ENCODE results near the gene PLCG1.

The PLCG1 gene

DNA sequence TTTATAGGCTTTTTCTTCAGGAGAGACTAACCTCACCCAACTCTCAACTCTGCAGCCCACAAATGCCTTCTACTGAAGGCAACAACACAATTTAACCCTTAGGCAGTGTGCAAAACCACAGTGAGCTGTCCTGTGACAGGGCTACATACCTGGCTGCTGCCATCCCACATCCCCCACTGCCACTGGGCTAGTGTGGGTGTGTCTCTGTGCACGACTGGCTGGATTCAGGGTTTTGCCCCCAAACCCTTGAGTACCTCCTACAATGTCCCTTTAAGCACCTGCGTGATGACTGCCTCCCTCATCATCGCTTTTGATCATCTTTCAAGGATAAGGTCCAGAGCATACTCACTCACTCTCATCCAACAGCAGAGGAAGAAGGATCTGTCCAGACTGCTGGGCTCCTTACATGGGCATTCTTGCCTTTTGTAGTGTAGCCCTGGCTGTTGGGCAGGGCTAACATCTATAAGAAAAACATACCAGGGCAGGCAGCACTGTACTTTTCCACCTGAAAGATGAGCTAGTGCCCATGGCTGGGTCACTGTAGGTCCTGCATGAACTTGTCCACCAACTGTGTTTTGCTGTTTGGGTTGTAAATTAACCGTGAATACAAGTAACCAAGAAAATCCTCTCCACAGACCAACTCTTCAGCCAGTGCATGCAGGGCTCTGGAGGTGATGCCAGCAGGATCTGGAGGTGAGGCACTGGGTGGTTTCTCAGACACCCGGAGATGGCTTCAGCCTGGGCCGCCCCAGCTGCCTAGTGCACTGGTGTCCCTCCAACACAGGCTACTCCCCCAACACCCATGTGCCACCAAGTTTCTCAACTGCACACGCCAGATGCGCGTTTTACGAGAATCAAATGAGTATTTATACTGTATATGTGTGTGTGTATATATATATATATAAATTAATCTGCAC, 45.2 kb downstream of the PLCG1 start:
- no peak for DNase-seq

DNA sequence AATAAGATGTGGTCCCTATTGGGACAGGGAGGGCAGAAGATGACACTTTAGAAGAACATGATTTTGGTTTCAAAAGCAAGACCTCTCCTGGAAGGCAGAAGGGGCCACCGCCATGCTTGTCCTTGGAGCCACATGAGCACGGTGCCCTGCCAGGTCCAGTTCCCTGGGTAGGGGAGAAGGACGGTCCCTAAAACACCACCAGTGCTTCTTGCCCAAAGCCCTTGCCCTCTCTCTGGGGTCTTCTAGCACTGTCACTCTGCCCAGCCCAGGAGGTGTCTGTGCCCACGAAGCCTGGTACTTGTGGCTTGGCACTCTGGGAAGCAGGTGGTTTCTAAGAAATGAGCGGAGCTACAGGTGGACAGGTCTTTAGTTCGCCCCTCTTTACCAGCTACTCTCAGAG, 46.0 kb downstream of the PLCG1 start:
- DNase-seq = no peak

DNA sequence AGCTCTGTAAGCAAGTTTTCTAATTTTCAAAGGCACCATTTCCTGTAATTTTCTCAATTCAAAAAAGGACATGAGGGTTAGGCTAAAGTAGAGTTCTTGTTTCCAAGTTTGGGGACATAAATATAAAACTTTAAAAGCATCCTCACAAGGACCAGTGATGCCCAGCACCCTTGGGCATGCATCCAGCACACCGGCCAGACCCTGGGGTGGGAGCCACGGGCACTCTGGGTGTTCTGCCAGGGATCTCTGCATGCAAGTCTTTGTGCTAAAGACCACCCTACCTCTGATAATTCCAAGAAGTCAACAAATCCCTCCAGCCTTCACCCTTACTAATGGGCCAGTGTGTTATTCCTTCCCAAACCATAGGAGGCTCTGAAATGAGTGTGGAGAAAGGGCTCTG, 46.5 kb downstream of the PLCG1 start:
- DNase-seq = no peak

DNA sequence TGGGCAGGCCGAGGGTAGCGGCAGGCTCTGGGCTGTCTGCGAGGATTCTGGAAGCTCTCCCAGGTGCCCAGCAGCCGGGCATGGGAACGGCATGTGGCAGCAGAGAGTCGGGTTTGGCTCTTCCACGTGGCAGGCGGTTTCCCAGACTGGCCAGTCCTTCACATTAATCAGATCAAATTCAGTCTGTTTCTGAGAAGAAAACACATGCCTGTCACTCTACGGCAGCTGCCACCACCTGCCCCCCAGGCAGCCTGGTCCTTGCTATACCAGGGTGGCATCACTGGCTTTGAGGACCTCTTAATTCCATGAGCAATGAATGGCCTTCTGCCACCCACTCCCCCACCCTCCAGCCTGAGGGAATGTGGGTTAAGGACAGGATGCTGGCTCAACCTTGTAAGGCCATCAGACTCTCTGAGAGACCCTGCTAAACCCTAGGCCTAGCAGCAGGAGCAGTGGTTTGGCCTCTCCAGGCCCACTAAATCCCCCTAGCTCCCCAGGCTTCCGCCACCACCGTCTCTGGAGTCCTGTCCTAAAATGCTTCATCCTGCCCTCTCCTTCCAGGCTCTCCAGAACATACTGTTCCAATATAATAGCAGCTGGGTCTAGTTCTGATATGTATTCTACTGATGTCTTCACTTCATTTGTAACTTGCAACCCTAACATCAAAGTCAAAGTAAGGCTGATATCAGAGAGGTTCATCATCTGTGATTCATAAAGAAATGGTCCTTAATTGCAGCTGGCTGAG, 47.8 kb downstream of the PLCG1 start:
- no peak for DNase-seq

DNA sequence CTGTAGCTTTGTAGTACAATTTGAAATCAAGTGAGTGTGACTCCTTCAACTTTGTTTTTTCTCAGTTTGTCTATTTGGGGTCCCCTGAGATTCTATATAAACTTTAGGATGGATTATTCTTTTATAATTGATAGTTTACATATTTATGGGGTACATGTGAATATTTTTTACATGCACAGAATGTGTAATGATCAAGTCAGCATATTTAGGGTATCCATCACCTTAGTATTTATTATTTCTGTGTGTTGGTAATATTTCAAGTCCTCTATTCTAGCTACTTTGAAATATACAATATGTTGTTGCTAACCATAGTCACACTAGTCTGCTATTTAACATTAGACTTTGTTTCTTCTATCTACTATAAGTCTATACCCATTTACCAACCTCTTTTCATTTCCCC, 50.3 kb downstream of the PLCG1 start:
- no peak for DNase-seq

DNA sequence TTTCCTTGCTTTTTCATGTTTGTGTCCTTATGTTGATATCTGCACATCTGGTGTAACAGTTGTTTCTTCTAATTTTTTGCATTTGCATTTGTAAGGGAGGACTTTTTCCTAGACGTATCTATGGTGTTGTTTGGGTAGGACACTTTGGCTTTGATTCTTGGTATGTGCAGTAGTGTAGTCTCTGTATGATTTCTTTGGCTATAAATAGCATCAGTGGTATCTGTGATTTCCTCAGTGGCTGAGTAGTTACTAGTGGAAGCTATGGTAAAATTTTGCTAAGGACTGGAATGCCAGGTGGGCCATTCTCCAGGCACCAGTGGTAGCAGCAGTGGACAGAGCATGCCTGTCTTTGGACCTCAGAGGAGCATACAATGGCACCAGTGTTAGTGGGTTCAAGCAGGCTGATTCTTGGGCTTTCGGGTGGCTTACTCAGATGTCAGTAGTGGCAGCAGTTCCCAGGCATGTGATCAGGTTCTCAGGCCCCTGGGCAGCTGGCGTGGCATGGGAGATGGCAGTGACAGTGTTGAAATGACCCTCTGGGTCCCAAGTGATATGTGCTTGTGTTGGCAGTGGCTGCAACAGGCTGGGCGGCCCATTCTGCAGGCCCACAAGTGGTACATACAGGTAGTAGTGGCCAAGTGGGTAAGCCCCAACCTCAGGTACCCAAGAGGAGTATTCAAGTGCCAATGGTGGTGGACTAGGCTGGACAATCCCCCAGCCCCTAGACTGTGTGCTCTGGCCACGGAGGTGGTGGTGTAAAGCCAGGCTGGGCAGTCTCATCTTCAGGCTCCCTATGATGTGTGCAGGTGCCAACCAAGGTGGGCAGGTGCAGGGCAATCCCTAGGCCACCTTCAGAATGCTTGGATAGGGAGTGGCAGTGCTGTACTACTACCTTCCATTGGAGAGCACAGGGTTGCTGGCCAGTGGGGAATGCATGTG, 54.5 kb downstream of the PLCG1 start:
- DNase-seq = no peak

DNA sequence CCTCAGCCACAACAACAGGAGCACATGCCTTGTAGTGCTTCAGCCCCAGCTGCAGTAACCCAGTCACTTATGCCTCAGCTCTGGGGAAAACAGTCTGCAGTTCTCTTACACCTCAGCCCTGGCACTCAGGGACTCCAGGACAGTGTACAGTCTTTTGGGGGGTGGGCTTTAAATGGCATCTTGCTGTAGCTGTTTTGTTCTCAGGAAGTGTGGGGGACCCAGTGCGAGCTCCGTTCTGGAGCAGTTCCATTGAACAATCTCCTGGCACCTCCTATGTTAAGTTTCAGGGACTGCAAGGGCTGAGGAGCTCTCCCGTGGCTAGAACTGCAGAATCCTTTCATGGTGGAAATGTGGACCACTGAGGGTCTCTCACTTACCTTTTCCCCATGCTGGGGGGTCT, 55.2 kb downstream of the PLCG1 start:
- no peak for DNase-seq

DNA sequence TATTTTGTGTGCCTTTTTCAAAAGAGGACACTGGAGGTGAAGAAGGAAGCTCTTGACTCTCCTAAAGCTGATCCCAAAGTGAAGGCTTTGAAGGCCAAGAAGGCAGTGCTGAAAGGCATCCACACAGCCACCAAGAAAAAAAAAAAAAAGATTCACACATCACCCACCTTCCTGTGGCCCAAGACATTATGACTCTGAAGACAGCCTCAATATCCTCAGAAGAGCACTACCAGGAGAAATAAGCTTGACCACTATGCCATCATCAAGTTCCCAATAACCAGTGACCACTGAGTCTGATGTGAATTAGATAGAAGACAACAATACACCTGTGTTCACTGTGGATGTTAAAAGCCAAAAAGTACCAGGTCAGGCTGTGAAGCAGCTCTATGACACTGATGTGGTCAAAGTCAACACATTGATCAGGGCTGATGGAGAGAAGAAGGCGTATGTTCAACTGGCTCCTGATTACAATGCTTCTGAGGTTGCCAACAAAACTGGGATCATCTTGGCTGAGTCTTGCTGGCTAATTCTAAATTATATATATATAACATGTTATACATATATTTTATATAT, 59.4 kb downstream of the PLCG1 start:
- no peak for DNase-seq

DNA sequence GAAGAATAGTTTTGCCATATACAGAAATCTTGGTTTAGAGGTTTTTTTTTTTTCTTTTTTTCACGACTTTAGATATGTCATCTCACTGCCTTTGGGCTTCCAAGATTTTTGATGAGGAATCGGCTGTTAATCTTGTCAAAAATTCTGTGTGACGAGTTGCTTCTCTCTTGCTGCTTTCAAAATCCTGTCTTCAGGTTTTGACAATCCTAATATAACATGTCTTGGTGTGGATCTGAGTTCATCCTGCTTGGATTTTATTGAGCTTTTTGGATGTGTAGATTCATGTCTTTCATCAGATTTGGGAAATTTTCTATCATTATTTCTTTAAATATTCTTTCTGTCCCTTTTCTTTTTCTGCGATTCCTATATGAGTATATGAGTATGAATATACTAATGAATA, 61.1 kb downstream of the PLCG1 start:
- DNase-seq = no peak

DNA sequence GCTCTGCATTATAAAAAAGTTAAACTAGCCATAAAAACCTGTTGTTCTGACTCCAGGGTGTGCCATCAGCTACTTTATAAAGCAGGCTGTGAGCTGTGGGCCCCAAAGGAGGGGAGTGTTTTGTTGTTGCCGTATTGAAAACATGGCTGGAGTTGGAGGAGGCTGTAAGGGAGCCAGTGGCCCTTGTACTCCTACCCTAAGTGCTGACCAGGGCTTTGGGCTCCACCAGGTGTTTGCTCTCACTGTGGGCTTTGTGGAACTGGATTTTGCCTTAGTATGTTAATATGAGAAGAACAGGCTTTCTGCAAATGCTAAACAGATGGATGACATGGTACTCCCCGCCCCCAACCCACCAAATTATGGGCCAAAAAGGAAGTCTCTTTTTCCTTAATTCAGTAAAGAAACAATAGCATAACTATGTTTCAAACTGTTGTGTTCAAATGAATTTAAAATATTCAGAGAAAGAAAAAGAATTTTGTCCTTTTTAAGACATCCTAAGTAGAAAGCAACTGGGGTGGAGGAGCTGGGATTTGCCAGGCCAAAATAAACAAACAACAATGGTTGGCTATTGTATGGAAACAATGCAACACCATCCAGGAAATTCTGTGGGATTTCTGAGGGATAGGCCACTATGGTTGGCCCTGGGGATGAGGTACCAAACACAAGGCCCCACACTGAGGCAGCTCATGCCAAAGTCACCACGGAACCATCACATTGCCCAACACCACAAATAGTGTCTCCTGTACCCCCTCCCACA, 63.3 kb downstream of the PLCG1 start:
- no peak for DNase-seq

DNA sequence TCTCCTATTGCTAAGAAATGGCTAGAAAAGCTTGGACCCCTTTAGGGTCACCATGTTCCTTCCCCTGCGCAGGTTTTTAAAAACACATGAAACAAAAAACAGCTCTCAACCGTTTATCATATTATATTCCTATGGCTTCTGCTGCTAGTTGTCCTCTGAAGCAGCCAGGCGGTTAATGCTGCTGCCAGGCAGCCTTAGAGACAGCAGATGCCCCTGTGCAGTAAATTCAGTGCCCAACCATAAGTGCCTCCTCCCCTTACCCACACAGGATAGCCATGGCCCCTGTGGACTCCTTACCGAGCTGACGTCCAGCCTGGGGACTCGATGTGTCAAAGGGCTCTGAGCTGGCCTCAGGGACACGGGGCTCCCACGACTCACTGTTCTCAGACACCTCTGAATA, 64.4 kb downstream of the PLCG1 start:
- no peak for DNase-seq

DNA sequence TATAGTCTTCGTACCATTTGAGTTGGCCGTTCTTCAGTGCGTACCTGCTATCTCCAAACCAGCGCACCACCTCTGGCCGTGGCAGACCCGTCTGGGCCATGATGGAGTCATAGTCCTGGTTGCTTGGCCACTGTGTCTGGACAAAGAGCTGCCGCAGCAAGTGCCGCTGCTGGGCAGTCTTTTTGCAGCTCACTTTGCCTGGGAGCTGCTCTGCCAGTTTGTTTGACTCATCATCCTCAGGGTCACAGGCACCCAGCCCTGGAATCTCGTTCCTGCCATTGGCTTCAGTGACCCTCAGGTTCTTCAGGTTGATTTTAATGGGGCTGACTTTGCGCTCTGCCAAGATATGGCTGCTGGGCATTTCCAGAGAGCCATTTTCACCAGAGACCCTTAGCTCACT, 65.1 kb downstream of the PLCG1 start:
- DNase-seq = no peak

DNA sequence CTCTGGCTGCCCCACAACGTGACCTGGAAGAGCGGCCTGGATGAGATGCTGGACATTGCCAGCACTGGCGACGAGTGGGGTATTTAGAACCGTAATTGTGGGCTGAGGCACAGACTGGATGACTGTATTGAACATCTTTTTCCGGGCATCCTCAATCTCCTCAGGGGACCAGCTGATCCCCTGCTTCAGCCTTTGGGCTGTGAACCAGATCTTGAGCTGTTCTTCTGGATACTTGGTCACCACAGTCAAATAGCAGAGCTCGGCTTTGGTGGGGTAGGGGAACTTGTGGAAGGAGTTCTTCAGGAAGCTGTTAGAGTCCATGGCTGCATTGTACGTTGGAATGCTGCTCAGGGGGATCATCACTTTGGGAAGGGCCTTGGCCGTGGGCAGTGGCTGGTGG, 66.3 kb downstream of the PLCG1 start:
- DNase-seq = no peak

DNA sequence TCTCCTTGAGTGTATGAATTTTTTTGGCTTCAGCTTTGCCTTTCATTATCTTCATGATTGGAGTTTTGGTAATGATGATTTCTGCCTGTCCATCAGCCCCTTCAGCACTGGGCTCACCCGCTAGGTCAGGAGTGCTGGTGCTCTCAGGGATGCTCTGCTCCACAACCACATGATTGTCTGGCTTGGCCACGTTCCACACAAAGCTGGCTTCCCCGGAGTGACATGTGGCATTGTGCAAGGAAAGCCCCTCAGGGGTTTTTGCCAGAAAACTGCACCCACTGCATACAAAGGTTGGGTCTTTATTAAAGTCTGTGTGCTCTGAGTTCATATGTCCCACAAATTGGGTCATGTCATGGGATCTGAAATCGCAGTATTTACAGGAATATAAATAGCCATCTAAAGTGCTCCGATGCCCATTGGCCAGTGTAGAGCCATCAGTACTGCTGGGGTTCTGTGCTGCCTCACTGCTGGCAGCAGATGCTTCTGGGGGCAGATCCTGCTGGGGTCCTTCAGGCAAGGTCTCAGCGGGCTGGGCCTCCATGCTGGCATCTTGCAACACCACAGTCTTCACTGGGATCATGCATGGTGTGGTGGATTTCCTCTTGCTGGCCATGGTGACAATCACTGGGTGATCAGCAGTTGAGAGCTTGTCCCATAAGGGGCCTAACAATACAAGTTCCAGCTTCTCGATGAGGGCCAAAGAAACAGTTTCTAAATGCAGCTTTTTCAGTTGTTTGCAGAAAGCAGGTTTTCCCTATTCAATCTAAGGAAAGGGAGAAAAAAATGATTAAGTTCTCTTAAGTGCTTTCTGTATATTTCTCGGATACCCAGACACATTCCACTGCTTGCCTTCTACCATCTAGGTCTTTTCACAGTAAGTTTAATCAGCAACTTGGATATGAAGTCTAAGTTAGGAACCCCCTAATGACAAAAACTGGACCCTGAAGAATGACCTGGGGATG, 67.2 kb downstream of the PLCG1 start:
- no peak for DNase-seq

DNA sequence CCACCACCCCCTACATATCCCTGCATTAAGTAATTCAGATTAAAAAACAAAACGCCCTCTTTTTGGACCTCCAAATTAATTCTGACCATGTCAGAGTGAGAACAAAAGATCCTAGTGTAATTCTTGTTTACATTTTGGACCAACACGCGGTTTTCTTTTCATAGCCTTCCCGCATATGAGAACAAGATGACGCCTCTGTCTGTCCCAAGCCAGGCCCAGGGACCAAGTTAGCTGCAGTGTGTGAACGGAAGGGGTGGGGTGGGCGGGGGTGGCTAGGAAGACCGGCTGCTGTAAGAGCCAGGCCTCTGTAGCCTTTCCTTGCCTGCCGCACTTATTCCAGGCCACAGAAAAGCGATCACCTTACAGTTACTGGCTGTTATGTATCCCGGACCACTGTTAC, 68.0 kb downstream of the PLCG1 start:
- no peak for DNase-seq

DNA sequence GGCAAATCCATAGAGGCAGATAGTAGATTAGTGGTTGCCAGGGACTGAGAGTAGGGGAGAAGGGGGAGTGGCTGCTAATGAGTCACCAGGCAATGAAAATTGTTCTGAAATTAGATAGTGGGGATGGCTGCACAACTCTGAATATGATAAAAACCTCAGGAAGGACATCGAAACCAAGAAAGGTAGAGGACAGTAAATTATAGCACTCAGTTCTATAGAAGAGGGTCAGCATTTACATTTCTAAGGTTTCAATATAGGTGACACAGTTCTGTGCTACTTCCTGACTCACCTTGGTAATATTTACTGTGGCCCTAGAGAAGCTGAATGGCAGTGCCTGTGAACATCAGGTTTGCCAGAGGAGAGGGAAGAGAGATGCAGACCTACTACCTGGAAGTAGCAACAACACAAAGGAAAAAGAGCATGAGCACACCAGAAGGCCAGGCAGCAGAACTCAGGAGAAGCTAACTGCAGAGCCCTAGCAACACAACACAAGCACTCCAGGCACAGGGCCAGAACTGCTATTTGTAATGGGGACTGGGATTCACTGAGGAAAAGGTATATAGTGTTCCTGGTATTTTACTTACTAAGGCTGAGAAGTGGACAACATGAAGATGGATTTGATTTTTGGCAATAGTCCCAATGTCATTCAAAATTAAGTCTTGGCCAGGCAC, 75.9 kb downstream of the PLCG1 start:
- no peak for DNase-seq

DNA sequence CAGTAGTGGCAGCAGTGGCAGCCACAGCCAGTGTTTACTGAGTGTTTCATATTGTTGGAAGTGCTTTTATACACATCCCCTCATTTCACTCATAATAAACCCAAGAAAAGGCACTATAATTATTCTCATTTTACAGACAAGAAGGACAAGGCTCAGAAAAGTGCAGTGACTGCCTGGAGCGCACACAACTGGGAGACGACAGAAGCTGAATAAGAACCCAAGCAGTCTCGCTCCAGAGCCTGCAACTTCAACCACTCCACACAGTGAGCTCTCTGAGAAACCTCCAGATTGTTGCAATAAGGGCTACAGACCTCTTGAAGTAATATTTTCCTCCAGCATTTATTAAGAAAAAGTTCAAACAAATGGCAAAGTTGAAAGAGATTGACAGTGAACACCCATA, 76.9 kb downstream of the PLCG1 start:
- no peak for DNase-seq

DNA sequence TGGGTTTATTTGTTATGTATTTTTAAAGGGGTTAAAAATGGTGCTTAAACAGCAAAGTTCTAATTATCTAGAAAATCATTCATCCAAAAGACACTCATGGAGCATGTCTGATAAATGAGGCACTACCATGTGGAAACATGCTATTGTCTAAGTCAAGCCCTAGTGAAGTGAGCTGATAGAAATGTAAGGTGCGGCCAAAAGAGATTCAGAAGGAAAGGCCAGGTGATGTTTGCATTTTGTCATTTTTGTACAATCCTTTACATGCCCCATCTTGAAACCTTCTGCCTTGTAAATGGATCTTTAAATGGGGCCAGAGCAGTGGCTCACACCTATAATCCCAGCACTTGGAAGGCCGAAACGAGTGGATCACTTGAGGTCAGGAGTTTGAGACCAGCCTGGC, 77.3 kb downstream of the PLCG1 start:
- no peak for DNase-seq

DNA sequence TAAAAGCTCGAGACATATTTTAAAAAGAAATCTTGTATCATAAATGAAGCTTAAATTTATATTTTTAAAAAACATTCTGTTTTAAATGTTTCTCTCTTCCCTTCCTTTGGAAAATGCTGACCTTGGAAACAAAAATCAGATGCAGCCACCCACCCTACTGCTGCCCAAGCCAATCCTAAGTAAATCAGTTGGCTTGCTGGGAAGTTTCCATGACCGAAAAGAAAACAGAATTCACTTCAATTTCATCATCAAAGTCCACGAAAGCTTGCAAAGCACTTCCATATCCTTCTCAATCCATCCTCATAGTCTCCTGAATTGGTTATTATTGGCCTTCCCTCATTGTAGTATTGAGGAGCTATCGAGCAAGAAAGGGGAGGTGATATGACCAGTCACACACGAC, 80.1 kb downstream of the PLCG1 start:
- no peak for DNase-seq

DNA sequence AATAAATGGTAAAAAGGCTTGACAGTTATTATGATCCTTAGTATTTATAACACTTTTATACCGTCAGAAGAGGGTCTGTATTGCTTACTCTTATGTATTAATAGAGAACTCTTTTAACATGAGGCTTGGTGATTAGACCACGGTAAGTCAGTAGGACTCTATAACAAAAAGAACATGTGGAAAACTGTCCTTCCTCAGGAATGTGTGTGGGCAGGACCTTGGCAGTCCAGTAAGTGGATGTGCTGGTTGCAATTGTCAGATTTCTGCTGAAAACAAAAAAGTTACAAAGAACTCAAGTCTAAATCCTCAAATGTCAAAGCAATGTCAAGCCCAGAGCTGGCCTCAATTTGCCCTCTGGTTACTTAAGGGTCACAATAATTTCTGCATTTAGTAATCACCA, 81.1 kb downstream of the PLCG1 start:
- no peak for DNase-seq
